ENCODE measurements around the gene GPAM.
"Not testable (repeated sequence)": the region's sequence is repeated elsewhere in the genome, so short reads cannot be mapped to it uniquely, and the experiment has no call there.

The GPAM gene

GRCh38 chr10:112215342-112215774, 31.8 kb upstream of the GPAM start:
- DNase-seq (ENCODE audit: low read depth) = no peak

GRCh38 chr10:112214298-112214926, 30.8 kb upstream of the GPAM start:
- no peak for DNase-seq (ENCODE audit: low read depth)

GRCh38 chr10:112213836-112214235, 30.3 kb upstream of the GPAM start:
- DNase-seq (ENCODE audit: low read depth) = no peak

- DNase-seq (ENCODE audit: low read depth) = no peak
These were observed 29.7 kb upstream of the GPAM start for GRCh38 chr10:112213098-112213823.

GRCh38 chr10:112210666-112211065, 27.1 kb upstream of the GPAM start:
- DNase-seq (ENCODE audit: low read depth) = no peak

- peak; percentile 47 for DNase-seq (ENCODE audit: low read depth)
These were observed 26.1 kb upstream of the GPAM start for GRCh38 chr10:112209684-112210131.

GRCh38 chr10:112208997-112209396, 25.4 kb upstream of the GPAM start:
- DNase-seq (ENCODE audit: low read depth) = peak; percentile 74

- peak; percentile 48 for DNase-seq (ENCODE audit: low read depth)
These were observed 24.7 kb upstream of the GPAM start for GRCh38 chr10:112208292-112208691.

GRCh38 chr10:112203328-112204076, 19.9 kb upstream of the GPAM start:
- no peak for DNase-seq (ENCODE audit: low read depth)

GRCh38 chr10:112202561-112203241, 19.1 kb upstream of the GPAM start:
- no peak for DNase-seq (ENCODE audit: low read depth)

GRCh38 chr10:112202076-112202475, 18.5 kb upstream of the GPAM start:
- no peak for DNase-seq (ENCODE audit: low read depth)

- DNase-seq (ENCODE audit: low read depth) = no peak
These were observed 17.8 kb upstream of the GPAM start for GRCh38 chr10:112201334-112201733.

GRCh38 chr10:112200259-112200658, 16.7 kb upstream of the GPAM start:
- not testable (repeated sequence) for DNase-seq (ENCODE audit: low read depth)

GRCh38 chr10:112197662-112198061, 14.1 kb upstream of the GPAM start:
- DNase-seq (ENCODE audit: low read depth) = not testable (repeated sequence)

- no peak for DNase-seq (ENCODE audit: low read depth)
These were observed 11.7 kb upstream of the GPAM start for GRCh38 chr10:112195224-112195623.

- DNase-seq (ENCODE audit: low read depth) = no peak
These were observed 8.2 kb upstream of the GPAM start for GRCh38 chr10:112191791-112192190.

- no peak for DNase-seq (ENCODE audit: low read depth)
These were observed 7.6 kb upstream of the GPAM start for GRCh38 chr10:112191041-112191590.

- no peak for DNase-seq (ENCODE audit: low read depth)
These were observed 5.9 kb upstream of the GPAM start for GRCh38 chr10:112189465-112189864.

GRCh38 chr10:112187527-112187926, 4.0 kb upstream of the GPAM start:
- no peak for DNase-seq (ENCODE audit: low read depth)

GRCh38 chr10:112185959-112186358, 2.4 kb upstream of the GPAM start:
- DNase-seq (ENCODE audit: low read depth) = no peak

GRCh38 chr10:112184379-112184778, 814 bp upstream of the GPAM start:
- DNase-seq (ENCODE audit: low read depth) = no peak

- DNase-seq (ENCODE audit: low read depth) = no peak
These were observed 447 bp upstream of the GPAM start for GRCh38 chr10:112184052-112184371.

Measured in GM04503 (cell line).